GOT3 (cell line): ENCODE data around the gene PSENEN.
"Not testable (repeated sequence)": the region's sequence is repeated elsewhere in the genome, so short reads cannot be mapped to it uniquely, and the experiment has no call there.

ENCODE experiments used
- DNase-seq: peaks from one replicate; lab custom pipeline; 2025; ENCODE audit warnings: mixed read lengths; lab: John Stamatoyannopoulos, UW

The PSENEN gene

GRCh38 chr19:35788205-35788960 is 42.9 kb downstream of the PSENEN start:
- no peak for DNase-seq

- no peak for DNase-seq
These were observed 43.9 kb downstream of the PSENEN start for GRCh38 chr19:35789195-35789977.

DNA sequence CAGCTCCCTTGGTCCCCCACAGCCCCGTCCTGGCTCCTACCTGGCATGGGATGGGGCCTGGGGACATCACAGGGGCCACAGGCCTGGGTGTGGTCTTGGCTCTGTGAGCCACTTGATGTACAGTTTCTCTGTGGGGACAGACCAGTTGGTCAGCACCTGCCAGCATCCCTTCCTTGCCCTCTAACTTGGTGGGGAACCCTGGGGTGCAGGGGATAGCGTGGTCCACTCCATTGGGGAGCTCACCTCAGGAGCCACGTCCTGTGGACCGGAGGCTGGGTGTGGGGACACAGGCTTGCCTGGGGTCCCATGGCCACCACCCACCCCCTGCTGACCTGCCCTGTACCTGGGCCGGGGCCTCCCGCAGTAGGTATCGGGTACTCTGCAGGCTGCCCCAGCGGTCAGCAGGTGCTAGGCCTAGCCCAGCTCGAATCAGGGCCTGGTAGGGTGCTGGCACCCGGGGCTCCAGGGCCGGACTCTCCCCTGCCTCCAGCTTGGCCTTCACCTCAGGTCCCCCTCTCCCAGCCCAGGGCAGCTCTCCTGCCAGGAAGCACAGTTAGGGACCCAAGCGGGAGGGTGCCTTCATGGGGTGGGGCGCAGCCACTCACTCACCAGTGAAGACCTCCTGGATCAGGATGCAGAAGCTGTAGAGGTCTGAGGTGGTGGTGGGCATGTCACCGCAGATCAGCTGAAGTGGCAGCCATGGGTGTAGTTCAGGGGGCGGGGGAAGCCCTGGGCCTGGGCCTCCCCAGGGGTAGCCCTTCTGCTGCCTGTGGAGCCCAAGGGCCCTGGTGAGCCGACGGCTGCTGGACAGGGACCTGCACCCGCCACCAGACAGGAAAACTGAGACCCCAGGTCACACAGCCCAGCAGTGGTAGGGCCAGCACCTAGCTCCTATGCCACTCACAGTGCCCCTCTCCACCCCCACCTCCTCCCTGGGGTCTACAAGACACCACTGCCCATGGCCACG is 44.8 kb downstream of the PSENEN start:
- DNase-seq: no peak

GRCh38 chr19:35790981-35791813 is 45.7 kb downstream of the PSENEN start:
- no peak for DNase-seq

DNA sequence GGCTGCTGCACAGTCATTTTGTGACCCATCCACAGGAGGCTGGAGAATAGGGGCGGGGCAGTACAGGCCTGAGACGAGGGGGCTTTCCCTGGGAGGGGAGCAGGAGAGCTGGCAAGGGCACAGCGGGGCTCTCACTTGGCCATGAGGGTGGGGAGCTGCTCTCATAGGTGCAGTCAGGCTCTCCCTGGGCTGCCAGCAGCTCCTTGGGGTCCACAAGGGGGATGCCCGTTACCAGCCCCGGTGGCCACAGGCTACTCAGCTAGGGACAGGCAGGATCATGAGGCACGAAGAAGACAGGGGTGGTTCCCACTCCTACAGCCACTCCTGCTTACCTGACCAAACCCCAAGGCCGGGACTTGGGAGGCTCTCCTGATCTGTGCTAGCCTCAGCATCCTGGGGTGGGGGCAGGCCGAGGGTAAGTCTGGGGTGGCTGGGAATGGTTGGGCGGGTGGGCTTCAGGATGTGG is 46.4 kb downstream of the PSENEN start:
- no peak for DNase-seq

- DNase-seq: no peak
These were observed 46.9 kb downstream of the PSENEN start for GRCh38 chr19:35792312-35792711.

DNA sequence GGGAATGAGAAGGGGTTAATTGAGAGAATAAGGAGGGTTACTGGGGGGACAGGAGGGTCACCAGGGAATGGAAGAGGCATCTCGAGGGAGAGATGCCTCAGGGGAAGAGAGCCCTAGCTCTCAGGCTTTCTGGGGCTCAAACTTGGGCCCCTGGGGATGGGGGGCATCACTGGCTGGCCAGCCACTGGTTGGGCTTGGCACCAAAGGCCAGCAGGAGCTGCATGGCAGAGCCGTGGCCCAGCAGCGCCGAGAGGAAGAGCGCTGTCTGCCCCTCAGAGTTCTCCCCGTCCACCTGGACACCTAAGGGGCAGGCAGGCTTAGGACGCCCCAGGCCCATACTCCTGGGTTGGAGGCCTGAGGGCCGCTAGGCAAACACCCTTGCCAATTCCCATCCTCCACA is 47.4 kb downstream of the PSENEN start:
- DNase-seq: no peak

GRCh38 chr19:35793381-35794165 is 48.1 kb downstream of the PSENEN start:
- no peak for DNase-seq

- not testable (repeated sequence) for DNase-seq
These were observed 50.1 kb downstream of the PSENEN start for GRCh38 chr19:35795564-35795963.
